ENCODE results near the gene LCP2. TPM values are rescaled to one million over a fixed set of nuclear protein-coding genes. Genes with fewer than 3 reads are reported as not detected.

The LCP2 gene
- total RNA-seq, 1 donor from 2014 or later, result not detected

DNA sequence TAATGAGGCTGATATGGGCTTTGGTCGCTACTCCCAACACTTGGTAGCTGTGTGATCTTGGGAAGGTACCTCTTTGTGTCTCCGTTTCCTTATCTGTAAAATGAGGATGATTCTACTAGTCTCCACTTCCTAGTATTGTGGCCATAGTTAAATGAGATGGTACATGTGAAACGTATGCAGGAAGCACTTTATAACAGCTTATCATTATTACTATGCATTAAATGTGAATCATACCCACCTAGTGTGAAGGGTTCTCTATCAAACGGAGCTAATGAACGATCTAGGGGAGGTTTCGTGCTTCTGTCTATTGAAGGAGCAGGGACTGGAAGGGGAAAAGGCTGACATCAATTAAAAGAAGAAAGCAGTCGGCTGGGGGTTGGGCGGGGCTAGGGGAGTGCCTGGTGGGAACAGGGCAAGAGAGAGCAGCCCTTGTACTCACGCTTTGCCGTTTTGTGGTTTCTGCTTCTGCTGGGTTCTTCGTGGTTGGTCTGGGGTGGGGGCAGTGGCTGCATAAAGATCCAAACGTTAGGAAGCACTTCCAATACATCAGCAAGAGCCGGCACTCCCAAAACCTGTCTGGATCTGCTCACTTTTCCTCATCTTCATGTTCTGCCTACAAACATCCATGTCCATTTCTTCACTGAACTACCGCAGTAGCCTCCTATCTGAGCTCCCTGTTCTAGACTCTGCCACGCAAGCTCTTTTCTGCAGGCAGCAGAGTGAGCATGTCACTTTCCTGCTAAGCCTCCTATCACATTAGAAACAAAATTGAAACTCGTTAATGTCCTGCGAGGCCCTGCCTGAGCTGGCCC lies 30.8 kb downstream of the LCP2 start:
- H3K36me3 Mint-ChIP-seq, result no peaks in the 10 kb centered on the region
- peak in 1 of 2 experiments; percentile 29 for DNase-seq (ENCODE audit: low spot score in 2 of 2, unreplicated experiment in 2 of 2)
- H3K27me3 Mint-ChIP-seq (ENCODE audit: low read depth), result peaks cover 13% of the 10 kb centered on the region
- H3K4me1 Mint-ChIP-seq, result peaks cover 46% of the 10 kb centered on the region
- no peak overlapping the region for H3K4me3 Mint-ChIP-seq
- no peak for TF ChIP-seq CTCF (IDR thresholded peaks at IDR 0.05; ENCODE audit: unreplicated experiment)
- no peak overlapping the region for H3K27ac Mint-ChIP-seq
- no peaks in the 10 kb centered on the region for H3K9me3 Mint-ChIP-seq

GRCh38 chr5:170265522-170265921 lies 32.1 kb downstream of the LCP2 start:
- no peak overlapping the region for H3K4me3 Mint-ChIP-seq

DNA sequence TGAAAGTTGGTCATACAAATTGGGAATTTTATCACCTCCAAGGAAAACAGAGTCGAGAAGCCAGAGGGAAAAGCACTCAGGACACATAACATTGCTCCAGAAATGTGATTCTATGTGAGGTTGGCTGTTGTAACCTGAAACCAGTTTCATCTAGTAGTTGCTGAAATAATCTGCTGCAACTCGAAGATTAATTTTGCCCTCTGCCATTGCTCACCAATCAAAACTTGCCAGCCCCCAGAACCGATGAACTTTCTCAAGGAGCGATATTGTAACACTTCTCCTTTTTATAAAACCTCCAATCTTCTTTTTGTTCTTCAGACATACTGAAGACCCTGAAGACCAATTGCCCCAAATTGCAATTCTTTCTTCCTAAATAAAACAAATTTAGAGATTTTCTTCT lies 33.7 kb downstream of the LCP2 start:
- Mint-ChIP-seq H3K4me1 (peaks cover 41% of the 10 kb centered on the region), H3K36me3 (no peaks in the 10 kb centered on the region), H3K4me3 (no peak overlapping the region), H3K27ac (no peak overlapping the region), H3K27me3 (ENCODE audit: low read depth) (peaks cover 13% of the 10 kb centered on the region), H3K9me3 (no peaks in the 10 kb centered on the region)
- DNase-seq (ENCODE audit: low spot score in 2 of 2, unreplicated experiment in 2 of 2), result no peak
- TF ChIP-seq CTCF (IDR thresholded peaks at IDR 0.05; ENCODE audit: unreplicated experiment), result no peak

More at GRCh38 chr5:170265522-170265921, 32.1 kb downstream of the LCP2 start:
- no peak for TF ChIP-seq CTCF (IDR thresholded peaks at IDR 0.05; ENCODE audit: unreplicated experiment)
- Mint-ChIP-seq H3K9me3 (no peaks in the 10 kb centered on the region), H3K27ac (peak overlapping the region; percentile 81), H3K36me3 (no peaks in the 10 kb centered on the region), H3K27me3 (ENCODE audit: low read depth) (peaks cover 13% of the 10 kb centered on the region), H3K4me1 (peaks cover 42% of the 10 kb centered on the region)
- DNase-seq (ENCODE audit: low spot score in 2 of 2, unreplicated experiment in 2 of 2), result peak in 1 of 2 experiments; percentile 38

GRCh38 chr5:170262061-170263045 lies 35.2 kb downstream of the LCP2 start:
- Mint-ChIP-seq H3K27me3 (ENCODE audit: low read depth) (peaks cover 8% of the 10 kb centered on the region), H3K27ac (no peak overlapping the region), H3K36me3 (no peaks in the 10 kb centered on the region), H3K9me3 (no peaks in the 10 kb centered on the region), H3K4me1 (peaks cover 29% of the 10 kb centered on the region), H3K4me3 (no peak overlapping the region)
- TF ChIP-seq CTCF (IDR thresholded peaks at IDR 0.05; ENCODE audit: unreplicated experiment), result no peak
- no peak for DNase-seq (ENCODE audit: low spot score in 2 of 2, unreplicated experiment in 2 of 2)

- peaks cover 25% of the 10 kb centered on the region for H3K4me1 Mint-ChIP-seq
- no peak overlapping the region for H3K27ac Mint-ChIP-seq
- no peaks in the 10 kb centered on the region for H3K9me3 Mint-ChIP-seq
- peaks cover under 1% of the 10 kb centered on the region for H3K27me3 Mint-ChIP-seq (ENCODE audit: low read depth)
- TF ChIP-seq CTCF (IDR thresholded peaks at IDR 0.05; ENCODE audit: unreplicated experiment), result no peak
- no peak for DNase-seq (ENCODE audit: low spot score in 2 of 2, unreplicated experiment in 2 of 2)
- no peaks in the 10 kb centered on the region for H3K36me3 Mint-ChIP-seq
- no peak overlapping the region for H3K4me3 Mint-ChIP-seq
Measured at GRCh38 chr5:170261528-170262043, 36.0 kb downstream of the LCP2 start.
